Measurements from ENCODE around the gene CCDC142.
A peak's percentile ranks its signal among the peaks of the same experiment; 100 is the strongest.

The CCDC142 gene

GRCh38 chr2:74458132-74458937, 24.5 kb downstream of the CCDC142 start, which contains the start of gene WBP1:
WBP1 (plus strand) TSS chr2:74458438; CDS start chr2:74458603, 165 bp downstream.
- peaks cover 24 to 43% of the 10 kb centered on the region in 2 donors for H3K36me3 ChIP-seq (replicated peaks in 1 of 2; ENCODE audit: control insufficient read depth in 2 of 2, insufficient read depth in 2 of 2, low read length in 2 of 2)
- no CpG with 5 or more reads among the region's 38 CpGs for WGBS, 2 donors (ENCODE audit: extremely low coverage in 2 of 2, insufficient read length in 2 of 2, insufficient replicate concordance in 1 of 2)
- H2BK12ac ChIP-seq (ENCODE audit: low read length), result peak within 1 kb of the TSS; percentile 11
- H3K27me3 ChIP-seq (ENCODE audit: control insufficient read depth in 3 of 3, insufficient read depth in 3 of 3, low read depth in 1 of 3, low read length in 3 of 3), result no peaks in the 10 kb centered on the region
- H4K8ac ChIP-seq (ENCODE audit: low read depth, low read length), result no peak within 1 kb of the TSS
- peak within 1 kb of the TSS; percentile 89 for H3K9ac ChIP-seq (ENCODE audit: low read depth, low read length, poor library complexity)
- H3K4ac ChIP-seq (ENCODE audit: low read length), result peak within 1 kb of the TSS; percentile 45
- H3K9me3 ChIP-seq (replicated peaks in 1 of 2; ENCODE audit: control insufficient read depth in 2 of 2, insufficient read depth in 1 of 2, low read depth in 1 of 2, low read length in 2 of 2), result no peaks in the 10 kb centered on the region
- peak within 1 kb of the TSS; percentile 92 to 99 for H3K4me3 ChIP-seq (ENCODE audit: low read length in 2 of 2)
- peak within 1 kb of the TSS; percentile 87 for H3K4me2 ChIP-seq (ENCODE audit: insufficient read depth, low read length, poor library complexity, severe bottlenecking)
- no peak within 1 kb of the TSS for H4K91ac ChIP-seq (ENCODE audit: low read depth, low read length, poor library complexity)
- H3K4me1 ChIP-seq (ENCODE audit: control insufficient read depth in 2 of 2, insufficient read depth in 1 of 2, low read depth in 1 of 2, low read length in 2 of 2), result peaks cover 7 to 18% of the 10 kb centered on the region in 2 donors
- H2BK120ac ChIP-seq (ENCODE audit: low read depth, low read length), result no peak within 1 kb of the TSS
- peak; percentile 100 for DNase-seq (ENCODE audit: low spot score)
- H2BK5ac ChIP-seq (ENCODE audit: low read length), result peak within 1 kb of the TSS; percentile 95
- H2AK5ac ChIP-seq (ENCODE audit: low read depth, low read length), result peak within 1 kb of the TSS; percentile 77
- H3K18ac ChIP-seq (ENCODE audit: low read length), result peak within 1 kb of the TSS; percentile 97
- peak within 1 kb of the TSS; percentile 96 for H3K27ac ChIP-seq (replicated peaks; ENCODE audit: low read length)
- no peak within 1 kb of the TSS for H3K14ac ChIP-seq (ENCODE audit: low read length)
- peak within 1 kb of the TSS; percentile 92 for H3K23ac ChIP-seq (ENCODE audit: low read depth, low read length, poor library complexity)
- H3K79me1 ChIP-seq (ENCODE audit: low read depth, low read length), result peaks cover 8% of the 10 kb centered on the region
- H2BK15ac ChIP-seq (ENCODE audit: low read length), result no peak within 1 kb of the TSS
- H2AFZ ChIP-seq (ENCODE audit: low read length), result peak within 1 kb of the TSS; percentile 90

- Histone ChIP-seq H3K4me1 (ENCODE audit: control insufficient read depth in 2 of 2, insufficient read depth in 1 of 2, low read depth in 1 of 2, low read length in 2 of 2) (peaks cover 7 to 18% of the 10 kb centered on the region in 2 donors), H3K4me3 (ENCODE audit: low read length in 2 of 2) (peak overlapping the region; percentile 67 to 85), H4K91ac (ENCODE audit: low read depth, low read length, poor library complexity) (no peak overlapping the region), H3K27me3 (ENCODE audit: control insufficient read depth in 3 of 3, insufficient read depth in 3 of 3, low read depth in 1 of 3, low read length in 3 of 3) (no peaks in the 10 kb centered on the region), H3K36me3 (replicated peaks in 1 of 2; ENCODE audit: control insufficient read depth in 2 of 2, insufficient read depth in 2 of 2, low read length in 2 of 2) (peaks cover 18 to 36% of the 10 kb centered on the region in 2 donors), H2BK12ac (ENCODE audit: low read length) (peak overlapping the region; percentile 11), H3K9me3 (replicated peaks in 1 of 2; ENCODE audit: control insufficient read depth in 2 of 2, insufficient read depth in 1 of 2, low read depth in 1 of 2, low read length in 2 of 2) (no peaks in the 10 kb centered on the region), H3K4me2 (ENCODE audit: insufficient read depth, low read length, poor library complexity, severe bottlenecking) (peak overlapping the region; percentile 77), H2AFZ (ENCODE audit: low read length) (peak overlapping the region; percentile 90), H3K9ac (ENCODE audit: low read depth, low read length, poor library complexity) (peak overlapping the region; percentile 89), H3K23ac (ENCODE audit: low read depth, low read length, poor library complexity) (peak overlapping the region; percentile 92), H3K27ac (replicated peaks; ENCODE audit: low read length) (peak overlapping the region; percentile 96), H4K8ac (ENCODE audit: low read depth, low read length) (no peak overlapping the region), H2BK5ac (ENCODE audit: low read length) (peak overlapping the region; percentile 95), H2AK5ac (ENCODE audit: low read depth, low read length) (peak overlapping the region; percentile 64), H2BK15ac (ENCODE audit: low read length) (no peak overlapping the region), H3K4ac (ENCODE audit: low read length) (peak overlapping the region; percentile 45), H2BK120ac (ENCODE audit: low read depth, low read length) (no peak overlapping the region), H3K18ac (ENCODE audit: low read length) (peak overlapping the region; percentile 96), H3K79me1 (ENCODE audit: low read depth, low read length) (peaks cover 8% of the 10 kb centered on the region), H3K14ac (ENCODE audit: low read length) (no peak overlapping the region)
- peak; percentile 67 for DNase-seq (ENCODE audit: low spot score)
- WGBS, 2 donors (ENCODE audit: extremely low coverage in 2 of 2, insufficient read length in 2 of 2, insufficient replicate concordance in 1 of 2), result no CpG with 5 or more reads among the region's 46 CpGs
Measured at GRCh38 chr2:74457549-74458131, 25.2 kb downstream of the CCDC142 start.

GRCh38 chr2:74457129-74457548, 25.7 kb downstream of the CCDC142 start:
- H3K23ac ChIP-seq (ENCODE audit: low read depth, low read length, poor library complexity), result peak overlapping the region; percentile 83
- peak overlapping the region; percentile 77 for H3K4me2 ChIP-seq (ENCODE audit: insufficient read depth, low read length, poor library complexity, severe bottlenecking)
- no peak overlapping the region for H4K91ac ChIP-seq (ENCODE audit: low read depth, low read length, poor library complexity)
- H4K8ac ChIP-seq (ENCODE audit: low read depth, low read length), result no peak overlapping the region
- peaks cover 13 to 31% of the 10 kb centered on the region in 2 donors for H3K36me3 ChIP-seq (replicated peaks in 1 of 2; ENCODE audit: control insufficient read depth in 2 of 2, insufficient read depth in 2 of 2, low read length in 2 of 2)
- no peaks in the 10 kb centered on the region for H3K9me3 ChIP-seq (replicated peaks in 1 of 2; ENCODE audit: control insufficient read depth in 2 of 2, insufficient read depth in 1 of 2, low read depth in 1 of 2, low read length in 2 of 2)
- H3K27me3 ChIP-seq (ENCODE audit: control insufficient read depth in 3 of 3, insufficient read depth in 3 of 3, low read depth in 1 of 3, low read length in 3 of 3), result no peaks in the 10 kb centered on the region
- DNase-seq (ENCODE audit: low spot score), result no peak
- peak overlapping the region; percentile 67 to 85 for H3K4me3 ChIP-seq (ENCODE audit: low read length in 2 of 2)
- no peak overlapping the region for H3K4ac ChIP-seq (ENCODE audit: low read length)
- H2BK15ac ChIP-seq (ENCODE audit: low read length), result no peak overlapping the region
- peak overlapping the region; percentile 85 for H3K9ac ChIP-seq (ENCODE audit: low read depth, low read length, poor library complexity)
- H2BK12ac ChIP-seq (ENCODE audit: low read length), result peak overlapping the region; percentile 7
- no peak overlapping the region for H2BK120ac ChIP-seq (ENCODE audit: low read depth, low read length)
- no peak overlapping the region for H3K14ac ChIP-seq (ENCODE audit: low read length)
- no CpG with 5 or more reads among the region's 27 CpGs for WGBS, 2 donors (ENCODE audit: extremely low coverage in 2 of 2, insufficient read length in 2 of 2, insufficient replicate concordance in 1 of 2)
- H2AK5ac ChIP-seq (ENCODE audit: low read depth, low read length), result no peak overlapping the region
- peak overlapping the region; percentile 90 for H2AFZ ChIP-seq (ENCODE audit: low read length)
- H3K79me1 ChIP-seq (ENCODE audit: low read depth, low read length), result peaks cover 8% of the 10 kb centered on the region
- H2BK5ac ChIP-seq (ENCODE audit: low read length), result peak overlapping the region; percentile 95
- peaks cover 7 to 18% of the 10 kb centered on the region in 2 donors for H3K4me1 ChIP-seq (ENCODE audit: control insufficient read depth in 2 of 2, insufficient read depth in 1 of 2, low read depth in 1 of 2, low read length in 2 of 2)
- H3K27ac ChIP-seq (replicated peaks; ENCODE audit: low read length), result peak overlapping the region; percentile 96
- H3K18ac ChIP-seq (ENCODE audit: low read length), result peak overlapping the region; percentile 97
